ENCODE results near the gene OR6S1. TPM values are rescaled to one million over a fixed set of nuclear protein-coding genes. Genes with fewer than 3 reads are reported as not detected.
A peak's percentile ranks its signal among the peaks of the same experiment; 100 is the strongest.

Gene OR6S1
- total and polyA plus RNA-seq, 2 donors (not counting 3 experiments of a cell fraction or from before 2014, with no cell fraction given): not detected

GRCh38 chr14:20626274-20626673, 15.2 kb downstream of the OR6S1 start:
- ChIA-PET POLR2A (no interaction called here), CTCF (interaction anchor here (1.0 to 1.2 kb wide), 3 partner anchors 25 to 172 kb away, joined by 3 to 4 read pairs (median 3); partner anchors contain the start of genes APEX1 and OSGEP)
- no peak for DNase-seq (ENCODE audit: low read depth, low spot score)
- H3K27me3 ChIP-seq (ENCODE audit: control insufficient read depth in 2 of 2, insufficient read depth in 2 of 2, low read length in 2 of 2): peaks cover 24 to 39% of the 10 kb centered on the region in 2 experiments
- H3K36me3 ChIP-seq (ENCODE audit: control insufficient read depth in 2 of 2, extremely low read depth in 1 of 2, insufficient read depth in 2 of 2, low read length in 2 of 2): no peaks in the 10 kb centered on the region
- peak overlapping the region; percentile 76 for H3K4me2 ChIP-seq (ENCODE audit: insufficient read depth, low read length)
- H2AFZ ChIP-seq (ENCODE audit: low read depth, low read length): peak overlapping the region; percentile 18
- no peaks in the 10 kb centered on the region for H3K9me1 ChIP-seq (replicated peaks; ENCODE audit: control insufficient read depth, extremely low read depth, insufficient read depth, low read length)
- dilution Hi-C loops (cut with MboI; ENCODE audit: extremely low pct_ligation_motif_present, low sequenced_read_pairs) (no loop called here), intact Hi-C loops (cut with micrococcal nuclease) (no loop called here)
- no peaks in the 10 kb centered on the region for H3K9me3 ChIP-seq (replicated peaks; ENCODE audit: control insufficient read depth, insufficient read depth, low read length)
- no peak overlapping the region for H3K27ac ChIP-seq (ENCODE audit: insufficient read depth, low read depth, low read length)
- no peak for FAIRE-seq
- H3K79me2 ChIP-seq (ENCODE audit: control insufficient read depth, insufficient read depth, low read length): no peaks in the 10 kb centered on the region
- no TSS peak for BruUV-seq (replicated peaks)
- H3K9ac ChIP-seq (replicated peaks; ENCODE audit: extremely low read depth, insufficient read depth, low read length): no peak overlapping the region
- peaks cover 21% of the 10 kb centered on the region for H3K4me1 ChIP-seq (ENCODE audit: control insufficient read depth, extremely low read depth, insufficient read depth, low read length)
- H3K4me3 ChIP-seq (replicated peaks in 1 of 3; ENCODE audit: insufficient read depth in 1 of 3, low read depth in 1 of 3, low read length in 3 of 3): no peak overlapping the region
- TF ChIP-seq POLR2A (IDR thresholded peaks at IDR 0.05; ENCODE audit: low read depth, low read length): no peak
- no peaks in the 10 kb centered on the region for H4K20me1 ChIP-seq (replicated peaks; ENCODE audit: control insufficient read depth, extremely low read depth, insufficient read depth, low read length)

- BruUV-seq (replicated peaks): no TSS peak
- peak overlapping the region; percentile 93 for H2AFZ ChIP-seq (ENCODE audit: low read depth, low read length)
- ChIA-PET POLR2A (no interaction called here), CTCF (interaction anchor here (3.4 kb wide), 1 partner anchor 11 kb away, joined by 17 read pairs; no protein-coding TSS in a partner anchor)
- peaks cover 14% of the 10 kb centered on the region for H3K4me1 ChIP-seq (ENCODE audit: control insufficient read depth, extremely low read depth, insufficient read depth, low read length)
- H3K27me3 ChIP-seq (ENCODE audit: control insufficient read depth in 2 of 2, insufficient read depth in 2 of 2, low read length in 2 of 2): peaks cover 24 to 32% of the 10 kb centered on the region in 2 experiments
- no peak for DNase-seq (ENCODE audit: low read depth, low spot score)
- peak overlapping the region; percentile 53 for H3K9ac ChIP-seq (replicated peaks; ENCODE audit: extremely low read depth, insufficient read depth, low read length)
- dilution Hi-C loops (cut with MboI; ENCODE audit: extremely low pct_ligation_motif_present, low sequenced_read_pairs): no loop called here
- FAIRE-seq: peak; percentile 43
- H3K36me3 ChIP-seq (ENCODE audit: control insufficient read depth in 2 of 2, extremely low read depth in 1 of 2, insufficient read depth in 2 of 2, low read length in 2 of 2): no peaks in the 10 kb centered on the region
- H3K9me3 ChIP-seq (replicated peaks; ENCODE audit: control insufficient read depth, insufficient read depth, low read length): no peaks in the 10 kb centered on the region
- H3K4me3 ChIP-seq (replicated peaks in 1 of 3; ENCODE audit: insufficient read depth in 1 of 3, low read depth in 1 of 3, low read length in 3 of 3): peak overlapping the region; percentile 15 to 87 (median 64)
- H3K4me2 ChIP-seq (ENCODE audit: insufficient read depth, low read length): peak overlapping the region; percentile 80
- no peaks in the 10 kb centered on the region for H3K9me1 ChIP-seq (replicated peaks; ENCODE audit: control insufficient read depth, extremely low read depth, insufficient read depth, low read length)
- H4K20me1 ChIP-seq (replicated peaks; ENCODE audit: control insufficient read depth, extremely low read depth, insufficient read depth, low read length): no peaks in the 10 kb centered on the region
- TF ChIP-seq EZH2 (IDR thresholded peaks at IDR 0.05; ENCODE audit: borderline replicate concordance, low read depth, low read length, severe bottlenecking) (no peak), FOS (IDR thresholded peaks at IDR 0.05; ENCODE audit: borderline replicate concordance, insufficient read depth, low read length) (no peak), GATA2 (IDR thresholded peaks at IDR 0.05; ENCODE audit: insufficient read depth, insufficient read length, low read depth, low read length) (no peak), POLR2A (IDR thresholded peaks at IDR 0.05; ENCODE audit: low read depth, low read length) (no peak)
- intact Hi-C loops (cut with micrococcal nuclease): loop anchor here (1.0 kb wide), 3 partner anchors 9 to 57 kb away; no protein-coding TSS in a partner anchor
- H3K27ac ChIP-seq (ENCODE audit: insufficient read depth, low read depth, low read length): no peak overlapping the region
- H3K79me2 ChIP-seq (ENCODE audit: control insufficient read depth, insufficient read depth, low read length): no peaks in the 10 kb centered on the region
Observed at GRCh38 chr14:20624495-20625070, 16.9 kb downstream of the OR6S1 start.
